GM18951 (cell line): Measurements from ENCODE around the gene MARCO.
"Not testable (repeated sequence)": the region's sequence is repeated elsewhere in the genome, so short reads cannot be mapped to it uniquely, and the experiment has no call there.

Source experiments
- POLR2A ChIP-seq: IDR thresholded peaks from 4 replicates; pipeline ENCODE4 v1.6.1; 2011; ENCODE audit warnings: mild to moderate bottlenecking; ENCODE audit not compliant: insufficient read length, insufficient read depth; ENCODE audit errors: extremely low read depth
- in situ Hi-C: fragments of 300-500 bp; cut with MboI; formaldehyde crosslinking; loops from one replicate; pipeline ENCODE4 v1.12.0; 2022; ENCODE audit warnings: low sequenced_read_pairs, mixed read lengths, inconsistent platforms; ENCODE audit not compliant: unreplicated experiment

Gene MARCO

GRCh38 chr2:118940486-118941120 is 1.4 kb upstream of the MARCO start:
- TF ChIP-seq POLR2A: no peak
- in situ Hi-C loops: no loop called here

- in situ Hi-C loops: no loop called here
- TF ChIP-seq POLR2A: no peak
Observed at GRCh38 chr2:118943286-118943685, 1.3 kb downstream of the MARCO start.

DNA sequence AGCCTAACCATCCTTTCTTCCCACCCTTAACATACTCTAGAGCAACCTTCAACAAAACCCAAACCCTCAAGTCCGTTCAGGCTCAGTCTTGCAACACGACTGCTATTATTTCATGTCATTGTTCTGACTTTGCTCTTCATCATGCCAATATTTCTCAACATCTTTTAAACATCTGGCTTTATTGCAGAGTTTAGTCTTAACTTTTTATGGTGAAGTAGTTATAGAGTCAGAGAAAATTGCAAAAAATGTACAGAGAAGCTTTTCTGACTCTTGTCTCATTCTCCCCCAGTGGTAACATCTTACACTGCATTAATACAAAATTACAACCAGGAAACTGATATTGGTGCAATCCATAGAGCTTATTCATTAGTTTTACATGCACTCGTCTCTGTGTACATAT is 3.9 kb downstream of the MARCO start:
- in situ Hi-C loops: no loop called here
- TF ChIP-seq POLR2A: no peak

DNA sequence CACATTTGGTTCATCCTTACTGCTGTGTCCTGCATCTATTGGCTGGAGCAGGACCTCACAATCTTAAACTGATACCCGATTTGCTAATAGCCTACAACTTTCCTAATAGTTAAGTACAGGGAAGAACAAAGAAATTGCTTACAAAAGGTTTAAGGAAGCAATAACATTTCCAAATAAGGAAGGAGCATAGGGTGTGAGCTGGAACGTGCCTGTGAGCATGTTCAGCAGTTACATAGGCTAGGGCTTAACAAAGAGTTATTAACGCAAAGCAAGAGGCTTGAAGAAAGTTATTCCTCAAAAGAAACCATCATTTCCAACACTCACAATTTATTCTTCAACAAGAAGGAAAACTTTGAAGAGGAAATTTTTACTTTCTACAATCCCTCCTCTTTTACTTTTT is 6.3 kb downstream of the MARCO start:
- in situ Hi-C loops: not testable (repeated sequence)

DNA sequence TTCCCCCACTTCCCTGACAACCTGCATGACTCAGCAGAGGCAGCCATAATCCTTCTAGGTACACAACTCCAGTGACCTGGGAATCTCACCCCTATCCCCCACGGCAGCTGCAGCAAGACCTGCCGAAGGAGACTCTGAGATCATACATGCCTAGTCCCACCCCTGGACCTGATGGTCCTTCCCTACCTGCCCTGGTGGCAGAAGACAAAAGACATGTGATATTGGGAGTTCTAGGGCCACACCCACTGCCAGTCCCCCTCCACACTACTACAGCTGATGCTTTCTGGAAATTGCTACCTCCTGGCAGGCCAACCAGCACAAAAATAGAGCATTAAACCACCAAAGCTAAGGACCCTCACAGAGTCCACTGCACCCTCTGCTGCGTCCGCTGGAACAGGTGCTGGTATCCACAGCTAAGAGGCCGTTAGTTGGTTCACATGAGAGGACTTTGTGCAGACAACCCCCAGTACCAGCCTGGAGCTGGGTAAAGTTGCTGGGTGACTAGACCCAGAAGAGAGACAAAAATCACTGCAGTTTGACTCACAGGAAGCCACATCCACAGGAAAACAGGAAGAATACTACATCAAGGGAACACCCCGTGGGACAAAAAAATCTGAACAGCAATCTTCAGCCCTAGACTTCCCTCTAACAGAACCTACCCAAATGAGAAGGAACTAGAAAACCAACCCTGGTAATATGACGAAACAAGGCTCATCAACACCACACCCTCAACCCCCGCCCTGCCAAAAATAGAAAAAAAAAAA is 12.5 kb downstream of the MARCO start:
- no peak for TF ChIP-seq POLR2A
- in situ Hi-C loops: no loop called here

DNA sequence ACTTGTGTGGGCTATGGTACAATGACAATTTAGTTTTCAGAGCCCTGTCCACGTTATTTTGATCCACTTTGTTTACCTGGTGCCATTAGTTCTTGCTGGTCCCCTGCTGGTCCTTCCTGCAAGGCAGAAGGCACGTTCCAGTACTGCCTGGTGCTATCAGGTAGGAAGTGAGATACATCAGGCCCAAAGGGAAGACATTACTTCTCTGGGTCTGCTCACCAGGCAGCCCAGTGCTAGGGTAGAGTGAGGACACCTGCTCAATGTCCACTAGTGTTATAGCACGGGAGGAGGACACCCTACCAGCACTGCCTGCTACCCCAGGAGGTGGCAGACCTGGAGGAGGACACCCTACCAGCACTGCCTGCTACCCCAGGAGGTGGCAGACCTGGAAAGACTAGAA is 23.7 kb downstream of the MARCO start:
- no peak for TF ChIP-seq POLR2A
- in situ Hi-C loops: no loop called here

GRCh38 chr2:118967124-118967880 is 25.3 kb downstream of the MARCO start:
- in situ Hi-C loops: no loop called here
- no peak for TF ChIP-seq POLR2A

DNA sequence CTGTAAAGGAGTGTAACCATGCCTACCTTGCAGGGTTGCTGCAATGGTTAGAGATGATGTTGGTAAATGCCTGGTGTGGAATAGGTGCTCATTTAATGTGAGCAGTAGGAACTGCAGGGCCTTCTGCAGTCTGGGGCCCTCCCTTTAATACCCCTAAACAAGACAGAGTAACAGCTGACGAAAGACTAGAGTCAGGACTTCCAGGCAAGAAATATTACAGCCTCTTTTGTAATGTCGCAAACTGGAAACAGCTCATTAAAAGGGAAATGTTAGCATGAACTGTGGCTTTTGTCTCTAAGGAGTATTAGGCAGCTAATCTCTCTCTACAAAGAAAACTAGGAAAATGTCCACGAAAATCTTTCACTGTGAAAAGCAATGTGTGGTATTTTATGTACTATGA is 26.0 kb downstream of the MARCO start:
- no peak for TF ChIP-seq POLR2A
- in situ Hi-C loops: no loop called here

DNA sequence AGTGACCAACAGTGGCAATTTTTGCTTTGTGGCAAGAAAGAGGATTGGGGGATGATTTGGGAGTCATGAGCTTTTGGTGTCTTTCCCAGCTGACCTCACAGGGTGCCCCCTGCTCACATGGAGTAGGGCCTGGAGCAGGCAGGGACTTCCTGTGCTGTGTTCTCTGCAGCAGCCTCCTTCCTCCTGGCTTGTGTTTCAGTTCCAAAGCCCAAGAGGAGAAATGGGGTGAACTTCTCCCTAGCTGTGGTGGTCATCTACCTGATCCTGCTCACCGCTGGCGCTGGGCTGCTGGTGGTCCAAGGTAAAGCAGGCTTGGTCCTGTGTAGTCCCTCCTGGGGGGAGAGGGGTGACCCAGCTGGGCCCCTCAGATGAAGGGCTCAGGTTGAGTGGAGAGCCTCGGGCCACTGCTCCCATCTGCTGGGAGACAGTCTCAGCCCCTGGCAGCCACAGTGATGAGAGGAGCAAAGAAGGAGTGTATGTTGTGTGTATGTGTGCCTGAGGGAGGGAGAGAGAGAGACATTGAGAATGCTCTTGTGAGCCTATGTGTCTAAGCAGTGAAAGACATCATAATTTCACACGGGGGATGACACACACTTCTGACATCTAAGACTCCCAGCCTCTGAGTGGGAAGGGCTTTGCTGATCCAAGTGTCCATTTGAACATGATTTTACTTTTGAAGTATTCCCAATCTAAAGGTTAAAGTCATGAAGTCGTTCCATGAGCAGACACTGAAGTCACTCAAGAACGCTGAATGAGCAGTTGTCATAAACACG is 27.2 kb downstream of the MARCO start:
- in situ Hi-C loops: no loop called here
- TF ChIP-seq POLR2A: no peak

- in situ Hi-C loops: no loop called here
- TF ChIP-seq POLR2A: no peak
Observed at GRCh38 chr2:118969734-118970395, 27.9 kb downstream of the MARCO start.

DNA sequence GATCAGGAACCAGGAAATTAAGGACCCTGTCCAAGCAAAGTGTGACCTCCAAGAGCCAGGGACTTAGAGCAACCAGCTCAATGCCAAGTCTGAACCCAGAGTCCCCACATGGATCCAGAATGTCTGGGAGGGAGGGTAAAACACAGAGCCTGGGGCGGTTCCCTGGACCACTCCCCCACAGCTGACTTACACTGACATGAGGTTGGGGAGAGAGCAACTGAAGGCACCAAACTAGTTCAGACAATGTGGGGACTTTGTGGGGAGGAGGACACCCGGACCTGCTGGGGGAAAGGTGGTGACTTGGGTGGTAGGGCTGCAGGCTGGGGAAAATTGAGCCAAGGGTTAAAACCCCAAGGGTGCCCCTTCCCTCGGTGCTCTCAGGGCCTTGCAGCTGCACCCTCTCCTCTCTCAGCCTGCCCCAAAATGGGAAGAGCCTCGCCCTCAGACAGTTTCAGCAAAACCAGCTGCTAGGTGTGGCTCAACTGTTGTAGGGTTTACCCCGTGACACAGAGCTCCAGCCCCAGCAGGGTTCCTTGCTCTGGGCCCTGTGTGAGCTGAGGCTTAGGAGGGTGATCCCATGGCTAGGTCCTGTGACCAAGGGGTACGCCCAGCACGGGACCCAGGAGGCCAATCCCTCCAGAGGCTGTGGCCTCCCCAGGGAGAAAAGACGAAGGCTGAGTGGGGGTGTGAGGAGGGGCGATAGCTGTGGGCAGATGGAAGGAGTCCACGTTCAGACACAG is 28.6 kb downstream of the MARCO start:
- no peak for TF ChIP-seq POLR2A
- in situ Hi-C loops: no loop called here
